Activated CD4-positive, alpha-beta T cell treated with anti-CD3 and anti-CD28 coated beads, Interleukin-10, Interleukin-2, amounts not matched to agents 100 ng/mL and 50 ng/mL, durations not matched to agents 16 hours and 8 hours (primary cell): ENCODE measurements around the gene KRTAP2-3.

Experiments used
- DNase-seq: peaks from one replicate; pipeline ENCODE4 v3.0.0-alpha.2; 2020

KRTAP2-3 gene

GRCh38 chr17:41026715-41027471 lies 33.0 kb downstream of the KRTAP2-3 start, which contains the start of gene KRTAP1-5:
TSS of gene KRTAP1-5 (minus strand) at chr17:41027208. CDS start at chr17:41027155, 53 bp downstream.
- no peak for DNase-seq

GRCh38 chr17:41024697-41025096 lies 35.2 kb downstream of the KRTAP2-3 start:
- no peak for DNase-seq

- DNase-seq = no peak
Measured at GRCh38 chr17:41020336-41020735, 39.6 kb downstream of the KRTAP2-3 start.

DNA sequence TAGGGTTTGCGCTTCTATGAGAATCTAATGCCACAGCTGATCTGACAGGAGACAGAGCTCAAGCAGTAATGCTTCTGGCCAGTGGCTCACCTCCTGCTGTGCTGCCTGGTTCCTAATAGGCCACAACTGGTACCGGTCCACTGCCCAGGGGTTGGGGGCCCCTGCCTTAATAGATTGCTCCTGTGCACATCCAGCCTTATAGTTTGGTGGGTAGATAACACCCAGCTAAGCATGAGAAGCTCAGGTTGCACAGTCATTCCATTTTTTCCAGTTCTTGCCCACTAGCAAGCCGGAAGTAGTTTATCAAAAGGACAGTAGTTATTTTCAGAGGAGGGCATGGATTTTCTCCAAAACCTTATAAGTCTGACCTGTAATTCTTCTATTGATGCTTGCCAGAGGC lies 40.5 kb downstream of the KRTAP2-3 start:
- no peak for DNase-seq

- no peak for DNase-seq
Measured at GRCh38 chr17:41018541-41018940, 41.4 kb downstream of the KRTAP2-3 start.

DNA sequence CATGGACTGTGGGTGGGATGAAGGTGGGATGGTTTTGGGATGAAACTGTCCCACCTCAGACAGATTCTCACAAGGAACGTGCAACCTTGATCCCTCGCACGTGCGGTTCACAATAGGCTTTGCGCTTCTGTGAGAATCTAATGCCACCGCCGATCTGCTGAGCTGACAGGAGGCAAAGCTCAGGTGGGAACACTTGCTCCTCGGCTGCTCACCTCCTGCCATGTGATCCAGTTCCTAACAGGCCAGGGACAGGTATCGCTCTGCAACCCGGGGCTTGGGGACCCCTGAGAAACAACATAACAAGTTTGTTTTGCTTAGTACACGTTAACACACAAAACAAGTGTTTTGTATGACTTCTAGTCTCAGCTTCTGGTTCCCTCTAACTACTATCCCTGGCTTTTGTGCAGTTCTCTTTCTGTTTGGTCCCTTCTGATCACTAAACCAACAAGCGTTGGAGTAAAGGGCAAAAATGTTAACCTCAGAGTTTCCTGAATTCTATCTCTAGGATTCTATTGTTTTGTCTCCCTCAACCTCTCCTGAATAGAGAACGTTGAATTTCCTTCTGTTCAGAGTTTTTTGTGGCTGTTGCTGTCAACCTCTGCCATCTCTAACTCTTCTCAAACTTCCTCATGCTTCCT lies 43.2 kb downstream of the KRTAP2-3 start:
- no peak for DNase-seq

GRCh38 chr17:41015454-41015853 lies 44.5 kb downstream of the KRTAP2-3 start:
- DNase-seq = no peak

GRCh38 chr17:41013606-41014005 lies 46.3 kb downstream of the KRTAP2-3 start:
- DNase-seq = no peak

- DNase-seq = no peak
Measured at GRCh38 chr17:41013181-41013580, 46.7 kb downstream of the KRTAP2-3 start.

GRCh38 chr17:41012326-41013120 lies 47.4 kb downstream of the KRTAP2-3 start:
- no peak for DNase-seq

DNA sequence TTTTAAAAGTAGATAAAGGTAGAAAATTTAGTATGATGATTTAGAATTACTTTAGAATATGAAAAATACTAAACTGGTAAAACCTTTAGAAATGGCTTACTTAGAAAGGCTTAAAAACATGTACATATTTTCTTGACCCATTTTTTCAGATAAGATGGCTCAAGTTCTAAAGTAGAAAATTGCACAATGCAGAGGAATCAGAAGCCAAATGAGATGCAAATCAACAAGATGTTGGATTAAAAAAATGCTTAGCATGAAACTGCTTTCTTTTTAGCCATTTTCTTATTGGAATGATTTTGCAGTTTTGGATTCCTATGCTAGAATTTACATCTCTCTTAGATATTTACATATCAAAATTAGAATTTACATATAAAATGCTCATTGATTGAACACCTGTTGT lies 49.5 kb downstream of the KRTAP2-3 start:
- no peak for DNase-seq

- DNase-seq = no peak
Measured at GRCh38 chr17:41009936-41010335, 50.0 kb downstream of the KRTAP2-3 start.

DNA sequence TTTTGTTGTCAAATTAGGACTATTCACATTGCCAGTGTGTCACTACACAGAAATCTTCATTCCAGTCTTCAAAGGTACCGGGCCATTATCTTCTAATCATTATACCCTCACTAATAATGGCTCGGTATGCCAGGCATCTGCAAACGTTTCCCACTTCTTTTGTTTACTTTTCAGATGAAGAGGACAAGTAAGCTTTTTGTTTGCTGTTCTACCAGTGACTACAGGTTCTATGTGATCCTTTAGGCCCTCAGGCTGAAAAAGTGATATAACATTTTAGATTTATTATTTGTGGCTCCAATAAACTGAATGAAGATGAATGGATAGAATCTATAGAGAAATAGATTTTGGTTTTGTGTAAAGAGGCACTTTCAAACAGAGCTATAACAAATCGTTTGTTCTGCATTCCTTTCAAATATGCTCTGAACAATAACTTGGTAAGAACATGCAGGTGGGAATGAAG lies 50.6 kb downstream of the KRTAP2-3 start:
- DNase-seq = no peak
